HG02763 (cell line): ENCODE measurements around the gene CFAP61.

Experiments
- ATAC-seq: cut with Tn5 transposase; IDR thresholded peaks from one replicate; pipeline ENCODE4 v1.9.1; 2021; ENCODE audit warnings: mild to moderate bottlenecking, moderate library complexity; ENCODE audit not compliant: unreplicated experiment

CFAP61 gene

GRCh38 chr20:20375862-20376261 is 323.5 kb downstream of the CFAP61 start:
- no peak for ATAC-seq

GRCh38 chr20:20386192-20386591 is 333.9 kb downstream of the CFAP61 start:
- ATAC-seq = no peak

GRCh38 chr20:20390393-20390792 is 338.1 kb downstream of the CFAP61 start:
- ATAC-seq = no peak

GRCh38 chr20:20391115-20391514 is 338.8 kb downstream of the CFAP61 start:
- no peak for ATAC-seq

GRCh38 chr20:20391766-20392165 is 339.4 kb downstream of the CFAP61 start:
- ATAC-seq = no peak

GRCh38 chr20:20393207-20394120 is 341.1 kb downstream of the CFAP61 start:
- no peak for ATAC-seq

GRCh38 chr20:20395087-20395486 is 342.8 kb downstream of the CFAP61 start:
- ATAC-seq = no peak

- no peak for ATAC-seq
Observed at GRCh38 chr20:20395903-20396568, 343.7 kb downstream of the CFAP61 start.

GRCh38 chr20:20396794-20397193 is 344.5 kb downstream of the CFAP61 start:
- ATAC-seq = no peak

GRCh38 chr20:20398123-20398522 is 345.8 kb downstream of the CFAP61 start:
- ATAC-seq = no peak

GRCh38 chr20:20399531-20400500 is 347.5 kb downstream of the CFAP61 start:
- no peak for ATAC-seq

GRCh38 chr20:20401991-20402390 is 349.7 kb downstream of the CFAP61 start:
- ATAC-seq = no peak

GRCh38 chr20:20404633-20405032 is 352.3 kb downstream of the CFAP61 start:
- ATAC-seq = no peak

- no peak for ATAC-seq
Observed at GRCh38 chr20:20405623-20406022, 353.3 kb downstream of the CFAP61 start.

GRCh38 chr20:20406306-20406705 is 354.0 kb downstream of the CFAP61 start:
- no peak for ATAC-seq

GRCh38 chr20:20407891-20408805 is 355.8 kb downstream of the CFAP61 start:
- no peak for ATAC-seq

- no peak for ATAC-seq
Observed at GRCh38 chr20:20409331-20409730, 357.0 kb downstream of the CFAP61 start.
